Stimulated activated CD8-positive, alpha-beta memory T cell treated with anti-CD3 and anti-CD28 coated beads, Interleukin-2, amount 100 ng/mL, for 48 hours (primary cell): Measurements from ENCODE around the gene RASA3.

ENCODE experiments used
- DNase-seq, 2 donors: peaks; one replicate each; pipeline ENCODE4 v3.0.0-alpha.2; 2020; ENCODE audit warnings: low read depth in 2 of 2

The RASA3 gene

DNA sequence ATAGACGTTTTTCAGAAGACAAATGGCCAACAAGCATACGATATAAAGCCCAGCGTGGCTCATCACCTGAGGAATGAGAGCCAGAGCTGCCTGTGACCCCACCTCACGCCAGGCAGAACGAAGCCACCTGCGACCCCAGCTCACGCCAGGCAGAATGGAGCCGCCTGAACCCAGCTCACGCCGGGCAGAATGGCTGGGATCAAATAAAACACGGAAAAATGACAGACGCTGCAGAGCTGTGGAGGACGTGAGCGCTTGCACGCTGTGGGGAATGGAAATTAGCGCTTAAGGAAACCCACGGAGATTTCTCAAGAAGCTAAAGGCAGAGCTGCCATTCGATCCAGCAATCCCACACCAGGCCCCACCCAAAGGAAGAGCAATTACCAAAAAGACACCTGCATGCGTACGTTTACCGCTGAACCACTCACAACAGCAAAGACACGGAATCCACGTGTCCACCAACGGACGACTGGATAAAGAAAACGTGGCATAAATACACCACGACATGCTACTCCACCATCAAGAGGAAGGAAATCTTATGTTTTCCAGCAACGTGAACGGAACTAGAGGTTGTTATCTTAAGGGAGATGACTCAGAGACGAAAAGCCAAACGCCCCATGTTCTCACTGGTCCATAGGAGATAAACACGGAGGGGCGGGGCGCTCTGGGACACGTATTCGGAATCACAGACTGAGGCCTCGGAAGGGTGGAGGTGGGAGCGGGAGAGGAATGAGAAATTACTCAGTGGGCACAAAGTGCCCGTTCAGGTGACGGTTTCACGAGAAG, 127.8 kb downstream of the RASA3 start:
- DNase-seq = no peak

- no peak for DNase-seq
Measured at GRCh38 chr13:114002771-114003321, 129.6 kb downstream of the RASA3 start.

- DNase-seq = no peak
Measured at GRCh38 chr13:114002009-114002544, 130.3 kb downstream of the RASA3 start.

DNA sequence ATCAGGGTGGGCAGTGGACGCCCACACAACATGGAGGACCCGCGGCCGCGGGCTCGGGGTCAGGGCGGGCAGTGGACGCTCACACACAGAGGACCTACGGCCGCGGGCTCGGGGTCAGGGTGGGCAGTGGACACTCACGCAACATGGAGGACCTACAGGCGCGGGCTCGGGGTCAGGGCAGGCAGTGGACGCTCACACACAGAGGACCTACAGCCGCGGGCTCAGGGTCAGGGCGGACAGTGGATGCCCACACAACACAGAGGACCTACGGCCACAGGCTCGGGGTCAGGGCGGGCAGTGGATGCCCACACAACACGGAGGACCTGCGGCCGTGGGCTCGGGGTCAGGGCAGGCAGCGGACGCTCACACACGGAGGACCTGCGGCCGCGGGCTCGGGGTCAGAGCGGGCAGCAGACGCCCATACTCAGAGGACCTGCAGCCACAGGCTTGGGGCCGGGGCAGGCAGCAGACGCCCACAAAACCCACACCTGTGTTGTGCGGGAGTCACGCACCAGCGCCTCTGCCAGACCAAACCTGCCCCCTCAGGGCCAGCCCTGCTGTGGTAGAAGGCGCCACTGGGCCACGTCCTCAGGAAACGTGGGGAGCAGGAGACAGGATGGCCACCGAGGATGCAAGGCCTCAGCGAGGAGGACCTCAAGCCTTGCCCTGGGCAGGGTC, 131.0 kb downstream of the RASA3 start:
- no peak for DNase-seq

DNA sequence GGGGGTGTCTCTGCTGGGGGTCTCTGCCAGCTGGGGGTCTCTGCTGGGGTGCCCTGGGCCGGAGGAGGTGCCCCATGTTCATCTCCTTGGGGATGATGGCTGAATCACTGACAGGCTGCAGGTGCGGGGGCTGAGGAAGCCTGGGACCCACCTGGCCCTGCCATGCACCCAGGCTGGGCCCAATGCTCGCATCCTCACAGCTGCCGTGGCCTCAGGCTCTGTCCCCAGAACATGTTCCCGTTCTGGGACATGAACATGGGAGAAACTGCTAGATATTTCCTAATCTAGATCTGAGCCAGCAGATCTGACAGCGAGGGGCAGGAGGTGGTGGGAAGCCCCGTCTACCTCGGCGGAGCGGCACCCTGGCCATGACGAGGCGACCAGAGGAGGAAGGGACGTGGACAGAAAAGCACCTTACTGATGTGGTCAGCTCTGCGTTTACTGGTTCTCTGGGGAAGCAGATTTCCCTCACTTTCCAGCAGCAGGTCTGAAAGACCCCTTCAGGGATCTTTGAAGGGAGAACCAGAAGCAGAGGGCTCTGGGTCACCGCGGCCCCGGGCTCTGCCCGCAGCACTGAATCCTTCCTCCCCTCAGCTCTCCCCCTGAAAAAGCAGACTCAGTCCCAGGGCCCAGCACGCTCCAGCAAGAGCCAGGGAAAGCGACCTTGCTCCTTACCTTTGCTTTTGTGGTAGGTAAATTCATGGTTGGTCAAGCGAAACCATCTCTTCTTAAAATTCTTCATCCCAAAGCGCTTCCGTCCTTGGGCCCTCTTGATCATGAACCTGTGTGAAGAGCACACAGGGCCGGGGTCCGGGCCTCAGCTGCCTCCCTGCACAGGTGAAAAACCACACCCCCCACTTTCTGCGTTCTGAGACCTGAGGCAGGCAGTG, 132.0 kb downstream of the RASA3 start:
- no peak for DNase-seq

DNA sequence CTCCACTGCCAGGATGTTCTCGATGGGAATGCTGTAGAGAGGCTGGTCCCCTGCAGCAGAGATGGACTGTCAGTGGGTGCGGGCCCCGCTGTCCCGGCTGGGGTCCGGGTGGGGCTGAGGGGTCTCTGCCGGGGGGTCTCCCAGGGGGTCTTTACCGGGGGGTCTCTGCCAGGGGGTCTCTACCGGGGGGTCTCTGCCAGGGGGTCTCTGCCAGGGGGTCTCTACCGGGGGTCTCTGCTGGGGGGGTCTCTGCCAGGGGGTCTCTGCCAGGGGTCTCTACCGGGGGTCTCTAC, 132.9 kb downstream of the RASA3 start:
- DNase-seq = no peak

- no peak for DNase-seq
Measured at GRCh38 chr13:113998781-113999617, 133.4 kb downstream of the RASA3 start.

DNA sequence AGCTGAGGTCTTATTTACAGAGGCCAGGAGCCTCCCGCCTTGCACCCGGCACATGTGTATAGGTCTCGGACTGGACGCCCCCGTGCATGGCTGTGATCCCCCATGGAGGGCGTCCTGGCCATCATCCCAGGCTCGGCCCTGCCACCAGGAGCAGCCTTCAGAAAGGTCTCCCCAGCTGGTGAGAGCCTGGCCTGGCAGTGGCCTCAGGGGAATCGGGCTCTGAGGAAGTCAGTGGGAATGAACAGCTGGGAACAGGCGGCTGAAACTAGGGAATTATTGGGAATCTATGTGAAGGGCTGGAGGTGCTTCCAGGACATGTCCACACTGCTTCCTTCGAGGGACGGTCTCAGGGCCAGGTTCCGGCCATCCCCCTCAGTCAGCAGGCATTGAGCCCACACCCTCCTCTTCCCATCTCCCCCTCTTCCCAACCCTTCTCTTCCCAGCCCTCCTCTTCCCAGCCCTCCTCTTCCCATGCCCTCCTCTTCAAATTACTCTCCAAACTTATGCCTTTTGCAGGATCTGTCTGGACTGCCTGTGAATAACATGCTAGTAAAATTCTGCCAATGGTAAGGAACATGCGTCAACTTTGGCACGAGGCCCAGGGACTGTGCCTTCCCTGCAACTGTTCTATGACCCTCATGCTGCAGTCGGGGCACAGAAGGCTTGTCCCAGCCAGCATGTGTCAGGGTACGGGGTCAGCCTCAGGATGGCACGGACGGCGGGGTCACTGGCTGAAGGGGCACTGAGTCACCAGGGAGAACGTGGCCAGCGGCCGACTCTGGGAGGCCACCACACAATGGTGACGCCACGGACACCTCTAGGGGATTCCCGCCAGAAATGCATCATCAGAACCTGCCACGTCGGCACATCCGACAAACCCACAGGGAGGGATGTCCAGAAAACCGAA, 134.3 kb downstream of the RASA3 start:
- DNase-seq = no peak

GRCh38 chr13:113996912-113997745, 135.3 kb downstream of the RASA3 start:
- no peak for DNase-seq

DNA sequence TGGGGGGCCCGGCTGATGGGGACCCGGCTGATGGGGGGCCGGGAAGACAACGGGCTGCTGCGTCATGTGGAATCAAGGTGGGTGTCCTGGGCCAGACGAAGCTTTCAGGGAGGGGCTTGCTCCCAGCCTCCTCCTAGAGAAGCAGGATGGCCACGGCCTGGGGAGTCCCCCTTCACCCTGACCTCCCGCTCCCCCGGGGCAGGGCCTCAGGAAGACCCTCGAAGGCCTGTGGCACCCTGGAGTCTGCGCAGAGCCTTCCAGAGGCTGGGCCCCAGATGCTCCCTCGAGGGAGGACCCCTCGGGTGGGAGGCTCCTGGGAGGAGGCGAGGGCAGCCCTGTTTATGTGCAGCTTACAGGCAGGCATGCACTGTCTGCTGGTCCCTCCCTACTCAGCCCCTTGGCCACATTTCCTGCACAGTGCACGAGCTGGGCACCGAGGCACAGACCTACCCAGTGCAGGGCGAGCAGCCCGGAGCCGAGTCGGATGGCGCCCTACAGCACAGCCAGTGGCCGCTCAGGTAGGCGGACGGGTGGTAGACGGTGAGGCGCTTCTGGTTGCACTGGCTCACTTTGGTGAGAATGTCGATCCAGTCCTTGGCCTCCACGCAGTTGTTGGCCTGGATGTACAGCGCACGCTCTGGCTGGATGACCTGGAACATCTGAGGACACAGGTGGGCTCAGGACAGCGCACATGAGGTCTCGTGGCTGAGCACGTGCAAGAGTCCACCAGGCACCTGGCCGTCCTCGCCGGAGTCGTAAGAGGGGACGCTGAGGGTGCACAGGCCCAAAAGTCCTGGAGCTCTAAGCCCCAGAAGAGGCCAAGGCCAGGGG, 136.1 kb downstream of the RASA3 start:
- no peak for DNase-seq

DNA sequence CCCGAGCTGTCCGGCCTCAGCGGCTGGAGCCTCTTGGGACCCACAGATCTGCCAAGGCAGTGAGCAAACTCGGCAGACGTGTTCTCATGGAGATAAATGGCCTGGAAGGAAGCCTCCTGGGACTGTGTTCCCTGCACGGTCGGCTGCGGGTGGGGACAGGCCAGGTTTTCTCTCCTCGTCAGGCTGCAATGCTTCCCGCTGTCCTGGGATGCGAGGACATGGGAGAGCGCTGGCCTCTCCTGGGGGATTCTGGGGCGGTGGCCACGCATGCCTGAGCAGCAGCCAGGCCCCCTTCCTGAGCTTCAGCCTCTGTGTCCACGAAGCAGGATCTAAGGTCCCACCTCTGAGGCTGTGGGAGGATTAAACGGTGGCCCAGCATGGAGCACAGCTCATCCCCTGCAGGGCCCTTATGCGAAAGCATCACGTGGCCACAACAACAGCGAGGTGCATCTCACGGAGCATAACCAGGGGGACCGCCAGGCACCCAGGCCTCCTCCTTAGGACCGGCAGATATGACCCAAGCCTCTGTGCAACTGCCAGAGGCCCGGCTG, 137.3 kb downstream of the RASA3 start:
- no peak for DNase-seq

- DNase-seq = no peak
Measured at GRCh38 chr13:113992276-113993005, 140.0 kb downstream of the RASA3 start.

DNA sequence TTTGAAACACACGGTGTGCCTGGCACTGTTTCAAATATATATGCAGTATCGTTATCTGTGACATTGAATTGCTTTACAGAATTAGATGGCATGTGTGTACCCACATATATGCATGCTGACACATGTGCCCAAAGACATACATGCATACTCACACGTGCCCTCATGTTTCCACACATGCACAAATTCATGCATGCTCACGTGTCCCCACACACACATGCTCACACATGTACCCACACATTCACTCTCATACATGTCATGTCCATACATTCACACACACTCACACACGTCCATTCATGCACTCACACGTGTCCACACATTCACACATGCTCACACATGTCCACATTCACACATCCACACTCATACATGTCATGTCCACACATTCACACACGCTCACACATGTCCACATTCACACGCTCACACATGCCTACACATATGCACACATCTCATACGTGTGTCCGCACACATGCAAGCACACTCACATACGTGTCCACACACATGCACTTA, 140.7 kb downstream of the RASA3 start:
- DNase-seq = no peak

DNA sequence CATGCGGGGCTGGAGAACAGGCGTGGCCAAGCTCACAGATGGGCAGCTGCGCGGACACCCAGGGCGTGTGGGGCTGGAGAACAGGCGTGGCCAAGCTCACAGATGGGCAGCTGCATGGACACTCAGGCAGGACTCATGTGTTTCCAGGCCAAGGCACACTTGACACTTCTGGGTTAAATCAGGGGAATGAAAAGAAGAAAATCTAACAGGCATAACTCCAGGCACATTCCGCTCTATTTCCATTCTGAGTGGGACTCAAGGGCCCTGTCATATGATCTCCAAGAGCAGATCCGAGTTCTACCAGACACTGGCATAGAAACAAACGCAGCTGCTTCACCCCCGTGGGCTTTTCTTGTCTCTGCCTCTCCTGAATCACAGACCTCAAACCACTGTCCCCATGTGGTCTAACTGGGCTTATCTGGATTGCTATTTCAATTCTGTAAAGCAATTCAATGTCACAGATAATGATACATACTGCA, 141.2 kb downstream of the RASA3 start:
- no peak for DNase-seq

- no peak for DNase-seq
Measured at GRCh38 chr13:113990321-113990837, 142.0 kb downstream of the RASA3 start.

DNA sequence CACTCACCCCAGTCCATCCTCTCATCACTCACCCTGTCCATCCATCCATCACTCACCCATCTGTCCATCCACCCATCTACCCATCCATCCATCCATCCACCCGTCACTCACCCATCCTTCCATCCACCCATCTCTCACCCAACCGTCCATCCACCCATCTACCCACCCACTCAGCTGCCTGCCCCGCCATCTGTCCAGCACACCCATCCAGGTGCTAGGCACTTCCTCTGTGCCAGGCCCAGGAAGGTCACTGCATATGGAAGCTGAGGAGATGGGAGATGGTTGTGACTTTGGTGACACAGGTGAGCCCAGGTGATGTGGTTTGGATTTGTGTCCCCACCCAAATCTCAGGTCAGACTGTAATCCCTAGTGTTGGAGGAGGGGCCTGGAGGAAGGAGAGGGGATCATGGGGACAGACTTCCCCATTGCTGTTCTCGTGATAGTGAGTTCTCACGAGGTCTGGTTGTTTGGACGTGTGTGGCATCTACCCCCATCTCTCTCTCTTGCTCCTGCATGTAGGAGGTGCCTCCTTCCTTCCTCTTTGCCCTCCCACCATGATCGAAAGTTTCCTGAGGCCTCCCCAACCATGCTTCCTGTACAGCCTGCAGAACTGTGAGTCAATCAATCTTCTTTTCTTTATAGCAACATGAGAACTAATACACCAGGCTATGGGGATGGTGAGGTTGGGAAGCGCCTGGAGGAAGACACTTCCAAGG, 142.7 kb downstream of the RASA3 start:
- no peak for DNase-seq
